HEK293 (cell line): ENCODE data around the gene CPLX1.

Experiments used
- CTCF ChIA-PET: fragments of 350-600 bp; formaldehyde crosslinking; extraction: SDS; loops from one replicate; lab custom pipeline; 2021; ENCODE audit warnings: antibody characterized with exemption; lab: Yijun Ruan, JAX
- POLR2A ChIA-PET: fragments of 300-600 bp; formaldehyde crosslinking; extraction: SDS; loops from one replicate; lab custom pipeline; 2020; ENCODE audit warnings: antibody characterized with exemption, inconsistent platforms; lab: Yijun Ruan, JAX
- H3K27ac ChIP-seq: fragments of 200-500 bp; sonication (Bioruptor generic); 2 replicates; pipeline ENCODE4 v1.5.1; 2014; ENCODE audit warnings: low read depth, low read length, control low read depth, inconsistent platforms; ENCODE audit errors: extremely low read depth
- H3K36me3 ChIP-seq, 2 experiments: fragments of 200-500 bp in 1 of 2; sonication (Bioruptor generic) in 1 of 2; 1 replicate in 1 of 2; 2 replicates in 1 of 2; pipeline ENCODE4 v1.5.1; 2014 to 2017; ENCODE audit warnings: inconsistent platforms in 2 of 2, low read length in 2 of 2; ENCODE audit not compliant: control insufficient read depth in 2 of 2, insufficient read depth in 1 of 2
- H3K4me1 ChIP-seq: fragments of 200-500 bp; sonication (Bioruptor generic); 2 replicates; pipeline ENCODE4 v1.5.1; 2014; ENCODE audit warnings: mild to moderate bottlenecking, low read length, inconsistent platforms; ENCODE audit not compliant: control insufficient read depth, insufficient read depth
- H3K4me3 ChIP-seq: 2 replicates; pipeline ENCODE4 v1.5.1; 2011; ENCODE audit warnings: low read depth, mild to moderate bottlenecking, control low read depth, low read length, moderate library complexity
- H3K9me3 ChIP-seq: fragments of 200-500 bp; sonication (Bioruptor generic); 2 replicates; pipeline ENCODE4 v1.5.1; 2014; ENCODE audit warnings: low read depth, low read length, inconsistent platforms; ENCODE audit not compliant: control insufficient read depth, insufficient read depth
- EGR2 ChIP-seq: fragments of 450-650 bp; formaldehyde crosslinking; IDR thresholded peaks from 2 replicates; pipeline ENCODE4 v1.5.1; 2016; ENCODE audit warnings: low read depth, missing biosample characterization, missing genetic modification characterization
- GLIS2 ChIP-seq: fragments of 450-650 bp; formaldehyde crosslinking; IDR thresholded peaks from 2 replicates; pipeline ENCODE4 v1.5.1; 2016; ENCODE audit warnings: missing biosample characterization, missing genetic modification characterization
- HOXC10 ChIP-seq: sonication (generic); formaldehyde crosslinking; IDR thresholded peaks from 2 replicates; pipeline ENCODE4 v1.8.1; 2023; ENCODE audit warnings: mild to moderate bottlenecking, missing genetic modification reagents
- KLF1 ChIP-seq: fragments of 450-650 bp; formaldehyde crosslinking; IDR thresholded peaks from 2 replicates; pipeline ENCODE4 v1.5.1; 2016; ENCODE audit warnings: missing biosample characterization, missing genetic modification characterization
- SP2 ChIP-seq: fragments of 450-650 bp; formaldehyde crosslinking; IDR thresholded peaks from 2 replicates; pipeline ENCODE4 v1.5.1; 2016; ENCODE audit warnings: missing biosample characterization, missing genetic modification characterization
- ZBTB48 ChIP-seq: fragments of 450-650 bp; formaldehyde crosslinking; IDR thresholded peaks from 2 replicates; pipeline ENCODE4 v1.5.1; 2016; ENCODE audit warnings: missing biosample characterization, missing genetic modification characterization
- ZFP41 ChIP-seq: fragments of 450-650 bp; formaldehyde crosslinking; IDR thresholded peaks from 2 replicates; pipeline ENCODE4 v1.5.1; 2016; ENCODE audit warnings: missing biosample characterization, missing genetic modification characterization, borderline replicate concordance
- ZNF174 ChIP-seq: fragments of 450-650 bp; formaldehyde crosslinking; IDR thresholded peaks from 2 replicates; pipeline ENCODE4 v1.5.0; 2017; ENCODE audit warnings: missing biosample characterization, mild to moderate bottlenecking, missing genetic modification characterization
- ZNF544 ChIP-seq: fragments of 450-650 bp; formaldehyde crosslinking; IDR thresholded peaks from 2 replicates; pipeline ENCODE4 v1.5.0; 2017; ENCODE audit warnings: missing biosample characterization, missing genetic modification characterization
- ZNF654 ChIP-seq: fragments of 450-650 bp; formaldehyde crosslinking; IDR thresholded peaks from 2 replicates; pipeline ENCODE4 v1.5.1; 2016; ENCODE audit warnings: low read depth, missing biosample characterization, missing genetic modification characterization
- ZNF658 ChIP-seq: fragments of 450-650 bp; formaldehyde crosslinking; IDR thresholded peaks from 2 replicates; pipeline ENCODE4; 2016; ENCODE audit warnings: missing biosample characterization, missing genetic modification characterization
- TF ChIP-seq, protein P1 (sequence below): fragments of 450-650 bp; formaldehyde crosslinking; IDR thresholded peaks from 2 replicates; pipeline ENCODE4 v1.5.1; 2017; ENCODE audit warnings: missing biosample characterization, missing genetic modification characterization
- TF ChIP-seq, protein P2 (sequence below): fragments of 450-650 bp; formaldehyde crosslinking; IDR thresholded peaks from 2 replicates; pipeline ENCODE4 v1.5.1; 2016; ENCODE audit warnings: missing biosample characterization, missing genetic modification characterization
- TF ChIP-seq, protein P3 (sequence below): fragments of 450-650 bp; formaldehyde crosslinking; IDR thresholded peaks from 2 replicates; pipeline ENCODE4 v1.5.1; 2016; ENCODE audit warnings: missing biosample characterization, missing genetic modification characterization
- TF ChIP-seq, protein P4 (sequence below): IDR thresholded peaks from 2 replicates; pipeline ENCODE4 v1.6.1; 2011; ENCODE audit warnings: mild to moderate bottlenecking, low read depth, low read length, borderline replicate concordance
- TF ChIP-seq, protein P5 (sequence below): fragments of 450-650 bp; IDR thresholded peaks from 2 replicates; pipeline ENCODE4 v1.5.1; 2018; ENCODE audit warnings: missing biosample characterization, missing genetic modification characterization
- TF ChIP-seq, protein P6 (sequence below): fragments of 450-650 bp; formaldehyde crosslinking; IDR thresholded peaks from 2 replicates; pipeline ENCODE4 v1.5.1; 2016; ENCODE audit warnings: missing biosample characterization, missing genetic modification characterization

The CPLX1 gene

DNA sequence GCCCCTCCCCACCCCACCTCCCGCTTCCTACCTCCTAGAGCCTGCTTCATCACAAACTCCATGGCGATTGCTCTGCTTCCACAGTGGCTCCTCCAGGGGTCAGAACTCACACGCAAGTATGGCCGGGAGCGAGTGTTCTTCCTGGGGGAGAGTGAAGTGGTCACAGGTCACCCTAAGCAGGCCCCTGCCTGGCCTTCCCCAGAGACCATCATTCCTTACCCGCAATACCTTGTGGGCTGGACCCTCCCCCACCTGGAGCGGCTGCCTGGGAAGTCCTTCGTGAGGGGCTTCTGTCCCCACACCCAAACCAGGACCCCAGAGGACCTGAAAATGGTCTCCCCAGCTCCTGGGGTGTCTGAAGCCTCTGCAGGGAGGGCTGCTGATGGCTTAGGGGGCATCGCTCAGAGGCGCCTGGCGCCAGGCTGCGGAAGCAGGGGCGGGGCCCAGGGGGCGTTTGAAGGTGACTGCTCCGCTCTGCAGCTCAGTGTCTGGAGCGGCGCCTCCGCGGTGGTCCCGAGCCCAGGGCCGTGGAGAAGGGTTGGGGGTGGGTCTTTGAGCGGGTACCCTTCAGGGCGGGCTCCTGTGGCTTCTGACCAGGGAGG is 1.4 kb downstream of the CPLX1 start (continued):
- TF ChIP-seq, protein P1, sequence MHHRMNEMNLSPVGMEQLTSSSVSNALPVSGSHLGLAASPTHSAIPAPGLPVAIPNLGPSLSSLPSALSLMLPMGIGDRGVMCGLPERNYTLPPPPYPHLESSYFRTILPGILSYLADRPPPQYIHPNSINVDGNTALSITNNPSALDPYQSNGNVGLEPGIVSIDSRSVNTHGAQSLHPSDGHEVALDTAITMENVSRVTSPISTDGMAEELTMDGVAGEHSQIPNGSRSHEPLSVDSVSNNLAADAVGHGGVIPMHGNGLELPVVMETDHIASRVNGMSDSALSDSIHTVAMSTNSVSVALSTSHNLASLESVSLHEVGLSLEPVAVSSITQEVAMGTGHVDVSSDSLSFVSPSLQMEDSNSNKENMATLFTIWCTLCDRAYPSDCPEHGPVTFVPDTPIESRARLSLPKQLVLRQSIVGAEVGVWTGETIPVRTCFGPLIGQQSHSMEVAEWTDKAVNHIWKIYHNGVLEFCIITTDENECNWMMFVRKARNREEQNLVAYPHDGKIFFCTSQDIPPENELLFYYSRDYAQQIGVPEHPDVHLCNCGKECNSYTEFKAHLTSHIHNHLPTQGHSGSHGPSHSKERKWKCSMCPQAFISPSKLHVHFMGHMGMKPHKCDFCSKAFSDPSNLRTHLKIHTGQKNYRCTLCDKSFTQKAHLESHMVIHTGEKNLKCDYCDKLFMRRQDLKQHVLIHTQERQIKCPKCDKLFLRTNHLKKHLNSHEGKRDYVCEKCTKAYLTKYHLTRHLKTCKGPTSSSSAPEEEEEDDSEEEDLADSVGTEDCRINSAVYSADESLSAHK (tag by site-specific recombination) = no peak
- TF ChIP-seq, protein P2, sequence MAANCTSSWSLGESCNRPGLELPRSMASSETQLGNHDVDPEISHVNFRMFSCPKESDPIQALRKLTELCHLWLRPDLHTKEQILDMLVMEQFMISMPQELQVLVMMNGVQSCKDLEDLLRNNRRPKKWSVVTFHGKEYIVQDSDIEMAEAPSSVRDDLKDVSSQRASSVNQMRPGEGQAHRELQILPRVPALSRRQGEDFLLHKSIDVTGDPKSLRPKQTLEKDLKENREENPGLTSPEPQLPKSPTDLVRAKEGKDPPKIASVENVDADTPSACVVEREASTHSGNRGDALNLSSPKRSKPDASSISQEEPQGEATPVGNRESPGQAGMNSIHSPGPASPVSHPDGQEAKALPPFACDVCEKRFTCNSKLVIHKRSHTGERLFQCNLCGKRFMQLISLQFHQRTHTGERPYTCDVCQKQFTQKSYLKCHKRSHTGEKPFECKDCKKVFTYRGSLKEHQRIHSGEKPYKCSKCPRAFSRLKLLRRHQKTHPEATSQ (tag by site-specific recombination) = no peak
- TF ChIP-seq ZNF658 (tag by site-specific recombination) (no peak), ZNF654 (tag by site-specific recombination) (no peak), GLIS2 (tag by site-specific recombination) (no peak), EGR2 (tag by site-specific recombination) (no peak), ZNF544 (no peak)
- TF ChIP-seq, protein P3, sequence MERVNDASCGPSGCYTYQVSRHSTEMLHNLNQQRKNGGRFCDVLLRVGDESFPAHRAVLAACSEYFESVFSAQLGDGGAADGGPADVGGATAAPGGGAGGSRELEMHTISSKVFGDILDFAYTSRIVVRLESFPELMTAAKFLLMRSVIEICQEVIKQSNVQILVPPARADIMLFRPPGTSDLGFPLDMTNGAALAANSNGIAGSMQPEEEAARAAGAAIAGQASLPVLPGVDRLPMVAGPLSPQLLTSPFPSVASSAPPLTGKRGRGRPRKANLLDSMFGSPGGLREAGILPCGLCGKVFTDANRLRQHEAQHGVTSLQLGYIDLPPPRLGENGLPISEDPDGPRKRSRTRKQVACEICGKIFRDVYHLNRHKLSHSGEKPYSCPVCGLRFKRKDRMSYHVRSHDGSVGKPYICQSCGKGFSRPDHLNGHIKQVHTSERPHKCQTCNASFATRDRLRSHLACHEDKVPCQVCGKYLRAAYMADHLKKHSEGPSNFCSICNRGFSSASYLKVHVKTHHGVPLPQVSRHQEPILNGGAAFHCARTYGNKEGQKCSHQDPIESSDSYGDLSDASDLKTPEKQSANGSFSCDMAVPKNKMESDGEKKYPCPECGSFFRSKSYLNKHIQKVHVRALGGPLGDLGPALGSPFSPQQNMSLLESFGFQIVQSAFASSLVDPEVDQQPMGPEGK (tag by site-specific recombination) = no peak
- TF ChIP-seq, protein P4, sequence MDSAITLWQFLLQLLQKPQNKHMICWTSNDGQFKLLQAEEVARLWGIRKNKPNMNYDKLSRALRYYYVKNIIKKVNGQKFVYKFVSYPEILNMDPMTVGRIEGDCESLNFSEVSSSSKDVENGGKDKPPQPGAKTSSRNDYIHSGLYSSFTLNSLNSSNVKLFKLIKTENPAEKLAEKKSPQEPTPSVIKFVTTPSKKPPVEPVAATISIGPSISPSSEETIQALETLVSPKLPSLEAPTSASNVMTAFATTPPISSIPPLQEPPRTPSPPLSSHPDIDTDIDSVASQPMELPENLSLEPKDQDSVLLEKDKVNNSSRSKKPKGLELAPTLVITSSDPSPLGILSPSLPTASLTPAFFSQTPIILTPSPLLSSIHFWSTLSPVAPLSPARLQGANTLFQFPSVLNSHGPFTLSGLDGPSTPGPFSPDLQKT = no peak

DNA sequence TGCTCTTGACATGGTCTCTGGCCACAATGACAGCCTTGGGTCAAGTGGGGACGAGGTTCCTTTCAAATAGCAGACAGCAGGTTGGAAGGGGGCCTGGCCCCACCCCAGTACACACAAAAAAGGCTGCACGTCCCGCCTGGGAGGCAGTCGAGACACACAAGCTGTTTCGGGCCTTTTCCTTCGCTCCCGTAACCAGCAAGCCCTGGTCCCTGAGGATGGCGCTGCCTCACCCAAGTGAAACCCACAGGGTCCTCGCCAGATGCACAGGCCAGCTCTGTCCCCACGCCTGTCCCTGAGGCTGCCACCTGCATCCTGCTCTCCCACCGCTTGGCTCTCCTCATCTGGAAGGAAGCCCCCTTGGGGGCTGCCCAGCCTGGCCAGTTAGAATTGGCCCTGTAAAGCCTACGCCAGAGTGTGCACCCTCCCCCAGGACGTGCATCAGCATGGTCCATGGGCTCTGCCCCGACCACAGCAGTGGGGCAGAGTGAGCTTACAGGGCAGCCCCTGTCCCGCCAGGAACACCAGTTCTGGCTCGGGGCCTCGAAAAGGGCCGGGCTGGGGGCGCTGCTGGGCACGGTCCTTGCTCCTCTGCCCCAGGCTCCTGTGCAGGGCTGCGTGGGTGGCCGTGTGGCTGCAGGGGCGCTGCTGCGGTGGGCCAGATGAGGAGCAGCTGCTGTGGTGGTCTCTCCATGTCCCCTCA is 2.0 kb downstream of the CPLX1 start:
- no peaks in the 10 kb centered on the region for H3K4me1 ChIP-seq
- H3K4me3 ChIP-seq = no peak overlapping the region
- CTCF ChIA-PET = interaction anchor here (0.6 kb wide), 1 partner anchor 17 kb away, joined by 3 read pairs; no protein-coding TSS in a partner anchor
- POLR2A ChIA-PET = no interaction called here
- no peaks in the 10 kb centered on the region for H3K36me3 ChIP-seq
- TF ChIP-seq SP2 (tag by site-specific recombination) = no peak
- TF ChIP-seq, protein P5, sequence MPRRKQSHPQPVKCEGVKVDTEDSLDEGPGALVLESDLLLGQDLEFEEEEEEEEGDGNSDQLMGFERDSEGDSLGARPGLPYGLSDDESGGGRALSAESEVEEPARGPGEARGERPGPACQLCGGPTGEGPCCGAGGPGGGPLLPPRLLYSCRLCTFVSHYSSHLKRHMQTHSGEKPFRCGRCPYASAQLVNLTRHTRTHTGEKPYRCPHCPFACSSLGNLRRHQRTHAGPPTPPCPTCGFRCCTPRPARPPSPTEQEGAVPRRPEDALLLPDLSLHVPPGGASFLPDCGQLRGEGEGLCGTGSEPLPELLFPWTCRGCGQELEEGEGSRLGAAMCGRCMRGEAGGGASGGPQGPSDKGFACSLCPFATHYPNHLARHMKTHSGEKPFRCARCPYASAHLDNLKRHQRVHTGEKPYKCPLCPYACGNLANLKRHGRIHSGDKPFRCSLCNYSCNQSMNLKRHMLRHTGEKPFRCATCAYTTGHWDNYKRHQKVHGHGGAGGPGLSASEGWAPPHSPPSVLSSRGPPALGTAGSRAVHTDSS (tag by site-specific recombination) = no peak
- no peak for TF ChIP-seq ZNF174 (tag by site-specific recombination)
- TF ChIP-seq ZBTB48 (tag by site-specific recombination) = no peak
- no peak for TF ChIP-seq KLF1 (tag by site-specific recombination)
- TF ChIP-seq HOXC10 (CRISPR knock-in tag) = no peak
- no peak for TF ChIP-seq ZFP41 (tag by site-specific recombination)
- TF ChIP-seq, protein P6, sequence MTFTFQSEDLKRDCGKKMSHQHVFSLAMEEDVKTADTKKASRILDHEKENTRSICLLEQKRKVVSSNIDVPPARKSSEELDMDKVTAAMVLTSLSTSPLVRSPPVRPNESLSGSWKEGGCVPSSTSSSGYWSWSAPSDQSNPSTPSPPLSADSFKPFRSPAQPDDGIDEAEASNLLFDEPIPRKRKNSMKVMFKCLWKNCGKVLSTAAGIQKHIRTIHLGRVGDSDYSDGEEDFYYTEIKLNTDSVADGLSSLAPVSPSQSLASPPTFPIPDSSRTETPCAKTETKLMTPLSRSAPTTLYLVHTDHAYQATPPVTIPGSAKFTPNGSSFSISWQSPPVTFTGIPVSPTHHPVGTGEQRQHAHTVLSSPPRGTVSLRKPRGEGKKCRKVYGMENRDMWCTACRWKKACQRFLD (tag by site-specific recombination) = no peak
- H3K9me3 ChIP-seq = no peaks in the 10 kb centered on the region
- no peak overlapping the region for H3K27ac ChIP-seq
